ENCODE data around the gene HHIP.

DNA sequence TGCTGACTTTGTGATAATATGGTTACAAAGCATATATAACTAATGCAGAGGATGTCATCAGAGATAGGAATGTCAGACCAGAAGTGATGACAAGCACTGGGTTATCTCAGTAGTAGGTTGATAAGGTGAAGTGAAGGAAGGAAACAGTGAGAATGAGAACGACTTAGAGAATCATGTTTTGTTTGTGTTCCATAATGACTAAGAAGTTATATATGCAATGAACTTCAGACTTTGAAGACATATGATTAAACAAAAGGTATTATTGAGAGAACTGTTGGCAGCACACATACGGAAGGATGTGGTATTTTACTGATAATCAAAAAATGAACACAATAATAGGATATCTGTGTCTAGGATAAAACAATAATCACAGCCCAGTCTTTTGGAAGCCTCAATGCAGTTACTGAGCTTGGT is 18.3 kb upstream of the HHIP start:
- TF ChIP-seq, protein P1, sequence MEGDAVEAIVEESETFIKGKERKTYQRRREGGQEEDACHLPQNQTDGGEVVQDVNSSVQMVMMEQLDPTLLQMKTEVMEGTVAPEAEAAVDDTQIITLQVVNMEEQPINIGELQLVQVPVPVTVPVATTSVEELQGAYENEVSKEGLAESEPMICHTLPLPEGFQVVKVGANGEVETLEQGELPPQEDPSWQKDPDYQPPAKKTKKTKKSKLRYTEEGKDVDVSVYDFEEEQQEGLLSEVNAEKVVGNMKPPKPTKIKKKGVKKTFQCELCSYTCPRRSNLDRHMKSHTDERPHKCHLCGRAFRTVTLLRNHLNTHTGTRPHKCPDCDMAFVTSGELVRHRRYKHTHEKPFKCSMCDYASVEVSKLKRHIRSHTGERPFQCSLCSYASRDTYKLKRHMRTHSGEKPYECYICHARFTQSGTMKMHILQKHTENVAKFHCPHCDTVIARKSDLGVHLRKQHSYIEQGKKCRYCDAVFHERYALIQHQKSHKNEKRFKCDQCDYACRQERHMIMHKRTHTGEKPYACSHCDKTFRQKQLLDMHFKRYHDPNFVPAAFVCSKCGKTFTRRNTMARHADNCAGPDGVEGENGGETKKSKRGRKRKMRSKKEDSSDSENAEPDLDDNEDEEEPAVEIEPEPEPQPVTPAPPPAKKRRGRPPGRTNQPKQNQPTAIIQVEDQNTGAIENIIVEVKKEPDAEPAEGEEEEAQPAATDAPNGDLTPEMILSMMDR (conservative IDR thresholded peaks at IDR 0.05) = no peak
- no peak for TF ChIP-seq EZH2 (IDR thresholded peaks at IDR 0.05; ENCODE audit: low read depth)
